HG02885 (cell line): ENCODE data around the gene TAF8.

Experiments
- ATAC-seq: cut with Tn5 transposase; IDR thresholded peaks from one replicate; pipeline ENCODE4 v1.9.1; 2021; ENCODE audit warnings: mild to moderate bottlenecking; ENCODE audit not compliant: unreplicated experiment, poor library complexity

TAF8 gene

DNA sequence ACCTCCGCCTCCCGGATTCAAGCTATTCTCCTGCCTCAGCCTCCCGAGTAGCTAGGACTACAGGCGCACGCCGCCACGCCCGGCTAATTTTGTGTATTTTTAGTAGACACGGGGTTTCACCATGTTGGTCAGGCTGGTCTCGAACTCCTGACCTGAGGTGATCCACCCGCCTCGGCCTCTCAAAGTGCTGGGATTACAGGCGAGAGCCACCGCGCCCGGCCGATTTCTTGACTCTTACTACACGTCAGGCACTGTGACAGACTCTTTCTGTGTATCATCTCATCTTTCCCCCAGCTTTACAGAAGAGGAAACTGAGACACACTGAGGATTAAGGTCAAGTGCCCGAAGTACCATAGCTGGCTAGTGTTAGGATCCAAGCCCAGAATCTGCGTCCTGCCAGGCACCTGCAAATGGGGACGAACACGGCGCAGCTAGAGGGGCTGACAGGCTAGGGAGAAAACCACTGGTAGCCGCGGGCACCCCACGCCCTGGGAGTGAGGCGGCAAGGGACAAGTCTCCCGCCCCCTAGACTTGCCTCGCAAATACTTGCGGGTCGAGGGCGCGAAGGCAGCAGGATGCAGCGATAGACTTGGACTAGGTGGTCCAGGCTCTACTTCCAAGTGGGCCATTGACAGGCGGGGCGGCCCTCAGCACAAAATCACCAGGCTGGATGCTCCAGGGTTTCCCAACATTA, 1.1 kb upstream of the TAF8 start:
- no peak for ATAC-seq

GRCh38 chr6:42049948-42050296, 402 bp upstream of the TAF8 start:
- no peak for ATAC-seq

GRCh38 chr6:42051268-42051653, 937 bp downstream of the TAF8 start:
- no peak for ATAC-seq

DNA sequence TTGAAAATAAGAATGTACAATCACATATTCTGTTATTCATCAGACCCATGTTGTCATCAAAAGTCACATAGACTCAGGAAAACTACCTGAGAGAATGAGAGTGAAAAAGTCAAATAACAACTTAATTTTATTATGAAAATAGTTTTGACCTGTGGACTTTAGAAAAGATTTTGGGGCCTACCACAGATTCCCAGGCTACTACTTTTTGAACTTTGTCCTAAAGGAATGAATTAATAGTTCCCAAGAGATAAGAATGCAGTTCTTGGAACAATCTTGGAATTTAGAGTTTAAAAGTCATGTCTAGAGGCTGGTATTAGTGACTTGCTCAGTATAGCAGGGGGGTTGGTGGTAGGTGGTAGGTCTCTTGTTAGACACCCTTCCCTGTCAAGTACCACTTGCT, 3.3 kb downstream of the TAF8 start:
- ATAC-seq: no peak

- ATAC-seq: no peak
Measured at GRCh38 chr6:42059743-42060142, 9.4 kb downstream of the TAF8 start.

GRCh38 chr6:42066156-42066675, 15.9 kb downstream of the TAF8 start:
- no peak for ATAC-seq

GRCh38 chr6:42068173-42068572, 17.8 kb downstream of the TAF8 start:
- no peak for ATAC-seq

GRCh38 chr6:42068872-42069522, 18.7 kb downstream of the TAF8 start:
- no peak for ATAC-seq

DNA sequence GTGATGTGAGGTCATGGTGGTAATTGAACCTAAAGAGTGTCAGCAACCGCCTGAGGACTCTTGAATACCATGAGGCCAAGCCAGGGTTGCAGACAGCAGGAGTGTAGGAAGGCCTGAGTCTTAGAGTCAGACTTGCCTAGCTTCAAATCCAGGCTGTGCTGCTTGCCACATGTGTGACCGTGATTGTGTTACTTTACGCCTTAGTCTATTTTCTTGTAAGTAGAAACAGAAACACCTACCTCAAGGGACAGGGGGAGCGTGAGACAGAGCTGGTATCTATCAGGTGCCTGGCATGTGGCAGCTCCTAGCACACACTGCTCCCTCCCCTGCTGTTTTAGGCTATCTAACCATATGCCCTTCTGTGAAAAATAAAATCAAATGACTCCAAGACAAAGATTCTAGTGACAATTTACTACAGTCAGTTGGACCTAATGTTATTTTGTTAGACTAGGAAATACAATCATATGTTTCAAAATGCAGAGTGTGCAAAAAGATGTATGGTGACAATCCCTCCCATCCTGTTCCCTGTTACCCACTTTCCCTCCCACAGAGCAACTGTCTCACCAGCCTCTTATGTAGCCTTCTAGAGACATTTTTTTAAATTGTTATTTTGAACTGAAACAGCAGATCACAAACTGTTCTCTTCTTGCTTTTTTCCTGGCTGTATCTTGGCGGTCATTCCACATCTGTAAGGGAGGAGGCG, 21.7 kb downstream of the TAF8 start:
- ATAC-seq: no peak

GRCh38 chr6:42073287-42073686, 23.0 kb downstream of the TAF8 start:
- ATAC-seq: no peak

DNA sequence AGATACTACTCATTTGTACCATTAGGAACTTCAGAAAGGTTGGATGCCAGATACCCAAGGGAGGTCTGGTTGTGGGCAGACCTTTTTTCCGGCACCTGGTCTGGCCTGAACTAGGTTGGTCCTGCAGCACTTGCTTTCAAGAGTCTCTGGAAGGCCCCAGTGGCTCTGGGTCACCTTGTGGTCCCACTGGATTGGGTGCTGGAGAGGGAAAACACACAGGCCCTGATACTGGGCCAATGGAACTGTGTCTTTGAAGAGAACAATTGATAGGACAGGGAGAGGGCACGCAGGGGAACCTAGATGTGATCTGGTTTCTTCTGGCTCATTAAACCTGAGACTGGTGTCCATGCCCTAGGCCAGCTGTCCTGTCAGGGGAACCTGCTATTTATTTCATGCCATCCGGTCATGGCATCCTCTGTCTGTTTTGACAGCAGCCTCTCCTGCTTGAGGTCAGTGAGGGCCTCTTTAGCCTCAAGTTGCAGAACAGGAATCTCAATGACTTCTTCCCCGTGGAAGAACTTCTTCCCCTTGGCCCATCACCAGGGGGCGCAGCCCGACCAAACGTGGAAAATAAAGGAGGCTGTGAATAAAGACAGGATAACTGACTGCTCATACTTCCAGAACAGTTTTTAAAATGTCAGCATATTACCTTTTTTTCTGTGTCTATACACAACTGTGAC, 25.0 kb downstream of the TAF8 start:
- no peak for ATAC-seq

- ATAC-seq: no peak
Measured at GRCh38 chr6:42078386-42078785, 28.1 kb downstream of the TAF8 start.

- no peak for ATAC-seq
Measured at GRCh38 chr6:42079941-42080464, 29.7 kb downstream of the TAF8 start.

DNA sequence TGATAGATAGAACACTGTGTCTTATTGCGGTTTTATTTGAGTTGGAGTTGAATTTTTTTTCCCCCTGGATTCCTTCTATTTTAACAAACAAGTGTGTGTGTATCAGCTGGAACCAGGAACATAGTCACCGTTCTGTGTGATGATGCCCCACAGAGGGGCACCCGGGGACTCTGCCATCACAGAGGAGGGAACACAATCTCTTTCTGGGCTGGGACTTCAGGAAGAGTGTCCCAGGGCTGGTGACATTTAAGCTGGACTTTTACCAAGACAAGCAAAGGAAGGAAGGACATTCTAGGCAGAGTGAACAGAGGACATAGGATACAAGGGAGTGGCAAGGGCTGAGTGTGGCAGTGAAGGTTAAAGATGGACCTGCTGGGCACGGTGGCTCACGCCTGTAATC, 33.2 kb downstream of the TAF8 start:
- ATAC-seq: no peak

- no peak for ATAC-seq
Measured at GRCh38 chr6:42084889-42085288, 34.6 kb downstream of the TAF8 start.

DNA sequence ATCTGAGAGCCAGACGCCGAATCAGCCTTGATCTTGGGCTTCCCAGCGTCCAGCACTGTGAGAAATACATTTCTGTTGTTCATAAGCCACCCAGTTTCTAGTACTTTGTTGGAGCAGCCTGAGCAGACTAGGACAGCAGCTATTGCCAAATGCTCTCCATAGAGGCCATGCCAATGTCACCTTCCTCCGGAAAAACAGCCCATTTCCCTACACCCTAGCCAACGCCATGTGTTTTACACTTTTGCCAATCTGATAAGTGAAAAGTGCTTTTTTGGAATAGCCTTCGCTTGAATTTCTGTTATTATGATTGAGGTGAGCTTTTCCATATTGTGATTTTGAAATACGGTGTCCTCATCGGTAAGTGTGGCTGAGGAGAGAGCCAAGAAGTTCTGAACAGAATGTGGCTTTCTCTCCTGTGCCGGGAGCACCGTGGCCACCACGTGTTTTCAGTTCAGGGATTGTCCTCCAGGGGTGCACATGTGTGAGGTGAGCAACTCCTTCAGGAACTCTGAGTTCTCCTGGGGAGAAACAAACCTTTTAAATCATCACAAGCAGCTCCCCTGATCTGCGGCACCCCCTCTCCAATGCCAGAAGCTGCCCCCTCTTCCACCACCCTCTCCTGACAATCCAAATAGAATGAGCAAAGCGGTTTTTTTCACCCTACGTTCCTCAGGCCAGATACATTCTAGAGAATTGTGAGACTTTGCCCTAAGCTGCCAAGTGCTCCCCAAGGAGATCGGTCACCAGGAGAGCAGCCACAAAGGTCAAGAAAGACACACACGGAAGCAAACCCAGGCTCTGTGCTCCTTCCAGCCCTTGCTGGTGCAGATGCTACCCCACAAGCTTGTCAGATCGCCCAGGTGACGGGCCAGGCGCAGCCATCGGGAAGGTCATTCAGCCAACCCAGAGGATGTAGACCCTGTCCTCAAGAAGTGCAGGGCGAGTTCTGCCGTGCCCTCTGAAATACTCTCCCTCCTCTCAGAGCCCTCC, 36.0 kb downstream of the TAF8 start:
- ATAC-seq: no peak

- no peak for ATAC-seq
Measured at GRCh38 chr6:42088101-42088591, 37.8 kb downstream of the TAF8 start.

GRCh38 chr6:42090819-42091717, 40.7 kb downstream of the TAF8 start:
- no peak for ATAC-seq

DNA sequence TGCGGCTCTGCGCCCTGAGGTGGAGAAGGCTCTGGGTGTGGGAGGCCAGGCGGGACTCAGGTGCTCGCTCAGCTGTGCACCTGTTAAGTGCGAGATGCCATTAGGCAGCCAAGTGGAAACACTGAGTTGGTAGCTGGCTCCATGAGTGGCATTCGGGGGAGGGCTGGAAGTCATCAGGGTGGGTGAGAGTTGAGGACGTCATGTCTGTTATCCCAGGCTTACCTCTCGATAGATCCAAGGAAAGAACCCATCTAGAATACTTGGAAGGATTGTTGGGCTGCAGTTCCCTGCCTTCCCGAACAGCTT, 41.3 kb downstream of the TAF8 start:
- ATAC-seq: no peak
